Stimulated activated naive CD4-positive, alpha-beta T cell (primary cell): ENCODE results near the gene FCHSD2.
"Not testable (repeated sequence)": the region's sequence is repeated elsewhere in the genome, so short reads cannot be mapped to it uniquely, and the experiment has no call there.

Experiments
- DNase-seq, 6 experiments: peaks; one replicate each; lab custom pipeline; 2025; lab: John Stamatoyannopoulos, UW

FCHSD2 gene

GRCh38 chr11:73061434-73061833, 80.7 kb downstream of the FCHSD2 start:
- not testable (repeated sequence) for DNase-seq

DNA sequence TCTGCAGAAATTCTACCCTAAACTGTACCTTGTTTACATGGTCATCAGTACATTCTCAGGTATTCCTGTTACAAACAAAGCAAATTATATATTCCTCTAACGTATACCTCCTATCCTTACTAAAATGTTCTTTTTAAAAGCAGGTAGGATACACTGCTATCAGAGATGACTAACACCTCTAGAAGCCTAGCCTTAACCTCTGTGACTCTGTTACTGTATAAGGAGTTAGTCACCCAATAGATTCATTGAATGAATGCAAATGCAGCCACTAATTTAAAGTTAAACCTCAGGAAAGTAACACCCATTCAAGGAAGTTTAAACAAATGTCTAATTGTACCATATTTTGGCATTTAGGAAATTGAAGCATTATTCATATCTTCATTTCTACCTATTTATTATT, 82.2 kb downstream of the FCHSD2 start:
- DNase-seq, result no peak

GRCh38 chr11:73058989-73059674, 83.0 kb downstream of the FCHSD2 start:
- DNase-seq, result no peak

DNA sequence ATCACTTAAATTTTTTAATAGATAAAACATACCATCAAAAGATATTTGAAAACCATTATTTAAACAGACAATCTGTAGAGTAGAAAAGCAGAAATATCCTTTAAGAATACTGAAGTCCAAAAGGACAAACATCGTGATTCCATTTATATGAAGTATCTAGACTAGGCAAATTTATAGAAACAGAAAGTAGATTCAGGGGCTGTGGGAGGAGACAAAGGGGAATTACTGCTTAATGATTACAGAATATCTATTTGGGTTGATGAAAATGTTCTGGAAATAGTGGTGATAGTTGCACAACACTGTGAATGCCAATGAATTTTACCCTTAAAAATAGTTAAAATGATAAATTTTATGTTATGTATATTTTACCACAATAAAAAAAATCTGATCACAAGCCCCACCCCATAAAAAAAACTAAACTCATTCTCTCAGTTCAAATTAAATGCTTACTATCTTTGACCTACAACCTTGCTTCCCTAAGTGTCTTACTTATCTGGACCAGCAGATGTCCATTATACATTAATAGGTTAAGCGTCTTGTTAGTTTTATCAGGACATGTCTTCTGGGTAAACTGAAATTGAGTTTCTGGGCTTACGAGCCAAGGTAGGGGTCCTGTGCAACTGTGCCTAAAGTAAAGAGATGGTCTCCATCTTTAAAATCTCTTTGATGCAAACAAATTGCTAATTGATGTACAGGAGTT, 86.3 kb downstream of the FCHSD2 start:
- no peak for DNase-seq

- DNase-seq, result no peak
Observed at GRCh38 chr11:73055002-73055401, 87.1 kb downstream of the FCHSD2 start.

GRCh38 chr11:73053964-73054363, 88.2 kb downstream of the FCHSD2 start:
- DNase-seq, result no peak

DNA sequence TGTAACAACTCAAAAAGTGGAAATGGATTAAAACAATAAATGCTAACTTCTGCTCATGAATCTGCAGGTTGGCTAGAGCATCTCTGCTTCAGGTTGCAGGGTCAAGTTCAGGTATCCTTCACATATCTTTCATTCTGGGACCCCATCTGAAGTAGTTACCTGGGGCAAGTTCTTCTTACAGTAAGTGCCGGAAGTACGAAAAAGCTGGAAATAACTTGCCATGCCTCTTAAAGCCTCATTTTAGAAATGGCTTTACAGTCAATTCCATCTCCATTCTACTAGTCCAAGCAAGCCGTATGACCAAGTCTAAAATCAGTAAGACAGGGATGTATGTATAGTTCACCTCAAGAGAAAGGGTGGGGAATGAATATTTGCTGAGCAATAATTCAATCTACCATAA, 93.7 kb downstream of the FCHSD2 start:
- no peak for DNase-seq

GRCh38 chr11:73047773-73048371, 94.2 kb downstream of the FCHSD2 start:
- peak in 1 of 6 experiments; percentile 3 for DNase-seq

GRCh38 chr11:73040046-73040445, 102.1 kb downstream of the FCHSD2 start:
- no peak for DNase-seq

DNA sequence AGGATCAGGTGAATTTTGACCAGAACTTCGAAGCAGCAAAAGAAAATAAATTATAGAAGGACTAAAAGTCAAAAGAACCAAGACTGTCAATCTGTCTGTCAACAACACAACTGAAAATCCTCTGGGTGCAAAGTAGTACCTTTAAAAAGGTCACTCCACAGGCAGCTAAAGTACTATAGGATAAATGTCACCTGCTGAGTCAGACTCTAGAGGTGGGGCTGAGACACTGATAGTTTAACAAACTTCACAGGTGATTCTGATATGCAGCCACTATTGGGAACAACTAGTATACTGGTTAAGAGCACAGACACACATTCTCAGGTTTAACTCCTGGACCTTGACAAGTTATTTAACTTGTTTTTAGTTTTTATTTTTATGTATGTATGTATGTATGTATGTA, 107.3 kb downstream of the FCHSD2 start:
- DNase-seq, result no peak

DNA sequence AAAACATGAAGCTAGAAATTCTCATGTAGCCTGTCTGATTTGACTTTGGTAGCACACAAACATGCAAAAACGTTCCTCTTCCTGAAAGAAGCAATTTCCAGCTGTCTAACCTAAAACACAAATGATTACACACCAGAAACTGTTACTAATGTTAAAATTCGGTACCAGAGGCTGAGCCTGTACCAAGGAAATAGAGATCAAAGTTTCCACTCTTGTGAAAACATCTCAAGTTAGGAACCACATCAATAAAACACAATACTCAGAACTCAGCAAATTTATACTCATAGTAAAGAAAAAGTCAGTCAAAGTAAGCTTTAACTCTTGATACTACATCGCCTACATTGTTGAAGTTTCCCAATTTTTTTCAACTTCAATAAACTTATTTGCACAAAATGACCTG, 107.8 kb downstream of the FCHSD2 start:
- peak in 3 of 6 experiments; percentile 68 to 74 (median 70) for DNase-seq

- DNase-seq, result no peak
Observed at GRCh38 chr11:73030130-73030529, 112.0 kb downstream of the FCHSD2 start.

DNA sequence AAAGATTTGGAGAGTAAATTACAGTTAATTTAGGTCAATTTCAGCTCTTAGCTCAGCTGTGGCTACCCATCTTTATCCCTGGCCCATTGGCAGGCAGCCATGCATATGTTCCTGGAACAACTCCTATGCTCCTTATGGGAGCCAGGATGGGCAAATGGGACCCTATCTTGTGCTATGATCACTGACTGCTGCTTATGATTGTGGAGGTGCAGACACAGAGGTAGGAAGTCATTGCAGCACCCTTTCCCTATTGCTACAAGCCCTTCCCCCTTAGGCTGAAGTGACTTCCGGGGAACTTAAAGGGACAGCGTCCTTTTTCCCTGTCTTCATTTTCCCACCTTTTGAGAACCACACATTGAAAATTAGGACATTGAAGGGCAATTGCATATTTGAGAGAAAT, 112.7 kb downstream of the FCHSD2 start:
- DNase-seq, result no peak

GRCh38 chr11:73028611-73029010, 113.5 kb downstream of the FCHSD2 start:
- DNase-seq, result no peak

- DNase-seq, result not testable (repeated sequence)
Observed at GRCh38 chr11:73027840-73028239, 114.3 kb downstream of the FCHSD2 start.

GRCh38 chr11:73024639-73025038, 117.5 kb downstream of the FCHSD2 start:
- no peak for DNase-seq

DNA sequence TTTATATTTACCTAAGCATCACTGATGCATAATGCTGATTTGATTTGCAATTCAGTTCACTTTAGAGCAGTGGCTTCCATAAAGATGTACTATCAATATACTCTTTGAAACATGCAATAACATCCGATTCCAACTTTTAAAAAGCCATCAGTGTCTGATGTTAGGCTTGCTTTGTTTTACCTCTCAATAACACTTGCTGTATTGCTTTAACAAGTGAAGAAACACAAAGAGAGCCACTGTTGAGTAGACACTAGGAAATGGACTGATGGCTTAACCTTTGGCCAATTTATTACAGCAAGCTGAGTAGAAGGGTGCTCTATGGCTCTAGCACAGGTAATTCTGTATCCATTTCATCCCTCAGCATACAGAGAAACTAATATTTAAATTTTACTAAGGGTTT, 122.1 kb downstream of the FCHSD2 start:
- DNase-seq, result no peak

DNA sequence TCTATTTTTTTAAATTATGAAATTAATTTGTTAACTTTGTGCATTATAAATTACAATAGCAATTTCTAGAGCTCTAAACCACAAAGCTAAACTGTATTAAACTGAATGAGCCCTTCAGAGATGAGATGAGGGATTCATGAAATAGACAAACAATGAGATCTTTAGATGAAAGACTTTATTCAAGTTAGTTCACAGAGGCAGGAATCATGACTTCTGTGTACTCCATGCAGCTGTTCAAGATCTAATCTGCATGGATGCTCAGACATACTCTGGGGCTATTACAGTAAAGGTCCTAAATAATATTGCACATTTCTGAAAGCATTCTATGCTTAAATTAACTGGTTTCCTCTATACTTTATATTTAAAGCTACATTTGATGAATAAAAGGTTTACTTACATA, 122.7 kb downstream of the FCHSD2 start:
- DNase-seq, result no peak

GRCh38 chr11:73018856-73019255, 123.3 kb downstream of the FCHSD2 start:
- DNase-seq, result no peak

GRCh38 chr11:73017024-73017751, 124.9 kb downstream of the FCHSD2 start:
- DNase-seq, result no peak

- no peak for DNase-seq
Observed at GRCh38 chr11:73013021-73013420, 129.1 kb downstream of the FCHSD2 start.

GRCh38 chr11:73012121-73012863, 129.8 kb downstream of the FCHSD2 start:
- no peak for DNase-seq
